ENCODE measurements around the gene RGS13.

DNA sequence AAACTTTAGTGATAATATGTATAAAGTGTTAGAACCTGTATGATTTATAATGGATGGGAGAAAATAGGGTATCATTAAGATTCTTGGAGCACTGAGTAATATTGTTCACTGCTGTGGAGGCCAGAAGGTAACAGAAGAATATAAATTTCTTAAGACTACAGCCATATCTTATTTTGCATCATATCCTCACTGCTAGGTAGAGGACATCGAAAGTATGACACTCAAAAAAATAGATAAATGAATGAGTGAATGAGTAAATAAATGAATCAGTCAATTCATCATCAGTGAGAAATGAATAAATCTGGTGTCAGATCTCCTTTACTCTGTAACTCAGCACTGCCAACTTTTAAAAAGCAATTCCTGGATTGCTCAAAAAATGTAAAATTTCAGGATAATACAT, 33.2 kb downstream of the RGS13 start:
- TF ChIP-seq, protein P1, sequence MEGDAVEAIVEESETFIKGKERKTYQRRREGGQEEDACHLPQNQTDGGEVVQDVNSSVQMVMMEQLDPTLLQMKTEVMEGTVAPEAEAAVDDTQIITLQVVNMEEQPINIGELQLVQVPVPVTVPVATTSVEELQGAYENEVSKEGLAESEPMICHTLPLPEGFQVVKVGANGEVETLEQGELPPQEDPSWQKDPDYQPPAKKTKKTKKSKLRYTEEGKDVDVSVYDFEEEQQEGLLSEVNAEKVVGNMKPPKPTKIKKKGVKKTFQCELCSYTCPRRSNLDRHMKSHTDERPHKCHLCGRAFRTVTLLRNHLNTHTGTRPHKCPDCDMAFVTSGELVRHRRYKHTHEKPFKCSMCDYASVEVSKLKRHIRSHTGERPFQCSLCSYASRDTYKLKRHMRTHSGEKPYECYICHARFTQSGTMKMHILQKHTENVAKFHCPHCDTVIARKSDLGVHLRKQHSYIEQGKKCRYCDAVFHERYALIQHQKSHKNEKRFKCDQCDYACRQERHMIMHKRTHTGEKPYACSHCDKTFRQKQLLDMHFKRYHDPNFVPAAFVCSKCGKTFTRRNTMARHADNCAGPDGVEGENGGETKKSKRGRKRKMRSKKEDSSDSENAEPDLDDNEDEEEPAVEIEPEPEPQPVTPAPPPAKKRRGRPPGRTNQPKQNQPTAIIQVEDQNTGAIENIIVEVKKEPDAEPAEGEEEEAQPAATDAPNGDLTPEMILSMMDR (IDR thresholded peaks at IDR 0.05) = no peak
- TF ChIP-seq POLR2A (IDR thresholded peaks at IDR 0.05) = no peak
